ENCODE data around the gene LTK. TPM values are rescaled to one million over a fixed set of nuclear protein-coding genes. Genes with fewer than 3 reads are reported as not detected.

Gene LTK
- 1.4 and 1.7 TPM in 2 replicates for total RNA-seq

DNA sequence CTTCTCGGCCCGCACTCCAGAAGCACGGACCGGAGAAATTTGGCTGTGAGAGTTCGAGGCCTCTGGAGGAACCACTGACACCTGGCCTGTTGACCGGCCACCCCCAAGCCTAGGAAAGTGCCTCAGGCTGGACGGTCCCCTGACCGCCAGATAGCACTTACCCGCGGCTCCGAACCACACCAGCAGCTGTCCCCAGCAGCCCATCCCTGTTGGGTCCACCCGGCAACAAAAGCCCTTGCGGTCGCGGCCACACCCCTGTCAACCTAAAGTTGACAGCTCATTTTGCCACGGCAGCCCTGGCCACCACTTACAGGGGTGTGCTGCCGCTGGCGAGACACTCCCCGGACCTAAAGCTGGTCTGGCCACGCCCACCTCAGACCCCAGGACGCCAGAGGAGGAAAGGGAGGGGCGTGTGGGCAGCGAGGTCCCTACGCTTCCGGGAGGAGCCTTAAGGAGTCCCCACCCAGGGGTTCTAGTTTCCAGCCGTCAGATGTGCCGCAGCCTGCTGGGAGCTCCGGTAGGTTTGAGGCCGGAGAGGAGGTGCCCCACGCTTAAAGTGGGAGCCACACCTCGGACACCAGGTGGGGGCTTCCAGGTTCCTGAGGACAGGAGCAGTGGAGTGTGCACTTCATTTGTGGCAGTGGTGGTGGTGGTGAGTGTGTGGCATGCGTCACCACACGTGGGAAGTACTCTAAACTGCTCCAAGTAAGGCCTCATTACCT, at the start of gene LTK:
Gene LTK, minus strand, starts transcription at position 322 of the 722 bp plus-strand sequence. Its CDS starts 118 bp downstream, at position 204.
- intact Hi-C loops (cut with micrococcal nuclease) = no loop called here

DNA sequence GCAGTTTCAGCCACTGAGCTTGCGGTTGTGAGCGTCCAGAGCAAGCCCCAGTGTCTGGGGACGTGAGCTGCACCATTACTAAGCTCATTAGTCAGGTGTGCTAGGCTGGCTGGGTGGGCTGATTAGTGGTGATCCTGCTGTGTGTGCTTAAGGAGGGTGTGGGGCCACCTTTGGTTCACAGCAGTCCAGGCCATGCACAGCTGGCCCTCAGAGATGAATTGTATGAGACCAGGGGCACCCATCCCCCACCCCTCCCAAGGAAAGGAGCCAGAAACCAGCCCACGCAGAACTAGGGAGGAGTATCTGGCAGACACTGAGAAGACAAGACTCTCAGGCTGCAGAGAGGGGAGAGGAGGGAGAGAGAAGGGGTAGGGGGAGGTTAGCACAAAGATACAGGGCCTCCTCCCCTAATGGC, 49.2 kb upstream of the LTK start:
- intact Hi-C loops (cut with micrococcal nuclease) = no loop called here

- intact Hi-C loops (cut with micrococcal nuclease) = no loop called here
Observed at GRCh38 chr15:41562244-41562643, 48.6 kb upstream of the LTK start.

DNA sequence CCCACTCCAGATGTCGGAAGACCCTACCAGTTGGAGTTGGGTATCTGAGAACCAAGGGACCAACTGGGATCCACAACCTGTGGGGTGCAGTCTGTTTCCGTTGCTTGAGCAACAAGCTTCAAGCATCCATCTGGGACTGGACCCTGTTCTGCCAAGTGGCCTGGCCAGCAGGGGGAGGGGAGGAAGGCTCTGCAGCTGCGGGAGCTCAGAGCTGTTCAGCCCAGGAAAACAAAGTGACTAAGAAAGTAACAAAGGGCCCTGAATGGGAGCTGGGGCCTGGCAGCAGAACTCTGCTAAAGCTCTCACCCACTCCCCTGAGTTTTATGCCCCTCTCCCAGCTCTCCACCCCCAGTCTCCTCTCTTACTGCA, 48.1 kb upstream of the LTK start:
- intact Hi-C loops (cut with micrococcal nuclease) = no loop called here

DNA sequence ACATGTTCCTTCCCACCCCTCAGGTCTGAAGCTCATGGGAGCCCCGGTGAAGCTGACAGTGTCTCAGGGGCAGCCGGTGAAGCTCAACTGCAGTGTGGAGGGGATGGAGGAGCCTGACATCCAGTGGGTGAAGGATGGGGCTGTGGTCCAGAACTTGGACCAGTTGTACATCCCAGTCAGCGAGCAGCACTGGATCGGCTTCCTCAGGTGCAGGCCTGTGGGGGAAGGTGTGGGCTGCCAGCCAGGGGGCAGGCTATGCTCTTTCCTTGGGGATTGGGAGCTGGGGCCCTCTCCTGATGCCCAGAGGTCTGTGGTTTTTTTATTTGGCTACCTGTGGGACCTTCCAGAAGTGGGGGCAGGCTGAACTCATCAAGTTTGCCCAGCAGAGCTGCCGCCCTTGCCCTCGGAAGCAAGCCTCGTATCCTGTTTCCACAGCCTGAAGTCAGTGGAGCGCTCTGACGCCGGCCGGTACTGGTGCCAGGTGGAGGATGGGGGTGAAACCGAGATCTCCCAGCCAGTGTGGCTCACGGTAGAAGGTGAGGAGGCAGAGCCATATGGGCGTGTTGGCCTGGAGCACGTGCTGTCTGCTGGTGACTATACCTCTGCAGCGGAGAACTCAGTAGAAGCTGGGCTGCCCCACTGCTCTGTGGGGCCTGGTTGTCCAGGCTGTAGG, 47.6 kb upstream of the LTK start:
- intact Hi-C loops (cut with micrococcal nuclease) = no loop called here

GRCh38 chr15:41560572-41560874, 46.9 kb upstream of the LTK start:
- intact Hi-C loops (cut with micrococcal nuclease) = no loop called here

DNA sequence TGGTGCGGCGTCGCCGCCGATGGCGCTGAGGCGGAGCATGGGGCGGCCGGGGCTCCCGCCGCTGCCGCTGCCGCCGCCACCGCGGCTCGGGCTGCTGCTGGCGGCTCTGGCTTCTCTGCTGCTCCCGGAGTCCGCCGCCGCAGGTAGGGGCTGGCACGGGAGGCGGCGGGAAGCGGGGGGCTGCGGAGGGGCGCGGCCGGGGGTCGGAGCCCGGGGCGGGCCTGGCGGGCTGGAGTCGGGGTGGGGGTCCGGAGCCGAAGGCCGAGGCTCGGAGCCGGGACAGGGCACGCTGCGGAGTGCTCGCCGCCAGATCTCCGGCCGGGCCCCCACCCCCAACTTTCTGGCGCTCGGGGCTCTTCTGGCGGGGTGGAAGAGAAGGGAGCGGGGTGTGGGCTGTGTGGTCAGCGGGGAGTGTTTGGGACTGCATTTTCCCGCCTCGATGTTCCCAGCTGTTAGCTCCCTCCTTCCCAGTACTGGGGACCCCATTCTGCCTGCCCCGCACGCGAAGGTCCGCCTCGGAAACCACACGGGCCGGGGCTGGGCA, 45.7 kb upstream of the LTK start:
- intact Hi-C loops (cut with micrococcal nuclease) = loop anchor here (5.0 kb wide), 4 partner anchors 67 to 268 kb away; partner anchors contain the start of genes ITPKA, JMJD7, MAPKBP1 and MGA

DNA sequence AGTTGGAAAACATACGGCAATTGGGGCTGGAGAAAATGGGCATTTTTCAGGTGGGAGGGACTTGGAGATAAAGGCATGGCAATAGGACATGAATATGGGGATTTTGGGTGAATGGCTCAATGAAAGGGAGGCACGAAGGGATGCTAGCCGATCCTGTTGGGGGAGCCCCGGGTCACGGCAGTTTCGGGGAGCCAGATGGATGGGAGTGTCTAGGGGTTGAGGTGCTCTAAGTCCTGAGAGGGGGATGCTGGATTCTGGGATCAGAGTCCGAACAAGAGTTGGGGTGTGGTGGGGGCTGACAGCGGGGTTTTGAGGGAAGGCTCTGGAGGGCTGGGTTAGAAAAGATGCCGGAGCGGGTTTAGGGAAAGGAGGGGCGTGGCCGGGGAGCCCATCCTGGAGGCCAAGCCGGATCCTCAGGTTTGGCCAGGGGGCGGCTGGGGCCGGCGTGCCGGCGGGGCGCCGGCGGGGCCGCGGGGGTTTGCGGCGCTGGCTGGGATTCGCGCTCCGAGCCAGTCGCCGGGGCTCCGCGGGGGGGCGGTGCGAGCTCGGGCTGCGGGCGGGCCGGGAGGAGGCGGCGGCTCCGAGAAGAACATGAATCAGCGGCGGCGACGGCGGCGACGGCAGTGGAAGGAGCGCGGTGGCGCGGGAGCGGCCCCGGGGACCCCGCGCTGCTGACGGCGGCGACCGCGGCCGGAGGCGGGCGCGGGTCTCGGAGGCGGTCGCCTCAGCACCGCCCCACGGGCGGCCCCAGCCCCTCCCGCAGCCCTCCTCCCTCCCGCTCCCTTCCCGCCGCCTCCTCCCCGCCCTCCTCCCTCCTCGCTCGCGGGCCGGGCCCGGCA, 45.0 kb upstream of the LTK start, which contains the start of gene TYRO3:
Gene TYRO3, plus strand, starts transcription at position 813 of the 839 bp plus-strand sequence. CDS start 46 bp downstream, outside the sequence.
- intact Hi-C loops (cut with micrococcal nuclease) = loop anchor here (1.0 to 5.0 kb wide), 5 partner anchors 14 to 269 kb away; partner anchors contain the start of genes ITPKA, JMJD7, MAPKBP1 and MGA

- intact Hi-C loops (cut with micrococcal nuclease) = loop anchor here (1.0 to 5.0 kb wide), 6 partner anchors 14 to 346 kb away; partner anchors contain the start of genes ITPKA, JMJD7, MAPKBP1 and MGA
Observed at GRCh38 chr15:41557673-41558399, 44.2 kb upstream of the LTK start.

GRCh38 chr15:41556677-41557076, 43.0 kb upstream of the LTK start:
- intact Hi-C loops (cut with micrococcal nuclease) = loop anchor here (1.0 to 5.0 kb wide), 5 partner anchors 64 to 348 kb away; partner anchors contain the start of genes ITPKA, JMJD7, MAPKBP1 and MGA

DNA sequence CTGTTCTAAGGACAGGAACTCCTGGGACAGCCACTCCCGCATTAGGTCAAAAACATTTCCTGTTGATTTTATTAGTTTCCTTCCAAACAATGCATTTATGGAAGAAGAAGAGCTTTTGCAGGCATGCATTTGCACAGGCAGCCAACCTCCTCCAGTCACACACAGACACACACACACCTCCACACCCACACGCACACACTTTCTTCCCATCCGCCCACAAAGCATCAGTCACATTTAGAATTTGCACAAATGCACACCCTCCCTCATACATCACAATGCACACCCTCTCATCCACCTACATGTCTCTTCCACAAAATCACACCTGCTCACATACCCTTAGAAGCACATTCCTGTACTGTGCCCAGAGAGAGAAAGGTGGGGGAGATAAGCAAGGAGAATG, 41.3 kb upstream of the LTK start:
- intact Hi-C loops (cut with micrococcal nuclease) = loop anchor here (5.0 kb wide), 4 partner anchors 63 to 272 kb away; partner anchors contain the start of genes ITPKA, JMJD7, MAPKBP1 and MGA

DNA sequence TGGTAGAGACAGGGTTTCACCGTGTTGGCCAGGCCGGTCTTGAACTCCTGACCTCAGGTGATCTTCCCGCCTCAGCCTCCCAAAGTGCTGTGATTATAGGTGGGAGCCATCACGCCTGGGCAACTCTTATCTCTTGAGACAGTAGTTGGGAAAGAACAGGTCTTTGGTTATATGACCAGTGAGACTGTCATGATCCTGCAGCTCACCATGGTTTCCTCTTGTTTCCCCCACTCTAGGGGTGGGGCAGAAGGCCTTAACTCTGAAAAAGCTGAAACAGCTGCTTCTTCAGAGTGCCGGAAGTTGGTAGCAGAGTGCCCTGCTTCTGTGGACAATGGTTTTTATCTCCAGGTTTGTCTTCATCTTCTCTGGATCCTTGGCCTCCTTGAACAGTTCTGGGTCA, 40.7 kb upstream of the LTK start:
- intact Hi-C loops (cut with micrococcal nuclease) = no loop called here

- intact Hi-C loops (cut with micrococcal nuclease) = no loop called here
Observed at GRCh38 chr15:41553731-41554130, 40.1 kb upstream of the LTK start.

- intact Hi-C loops (cut with micrococcal nuclease) = no loop called here
Observed at GRCh38 chr15:41550066-41550775, 36.6 kb upstream of the LTK start.

DNA sequence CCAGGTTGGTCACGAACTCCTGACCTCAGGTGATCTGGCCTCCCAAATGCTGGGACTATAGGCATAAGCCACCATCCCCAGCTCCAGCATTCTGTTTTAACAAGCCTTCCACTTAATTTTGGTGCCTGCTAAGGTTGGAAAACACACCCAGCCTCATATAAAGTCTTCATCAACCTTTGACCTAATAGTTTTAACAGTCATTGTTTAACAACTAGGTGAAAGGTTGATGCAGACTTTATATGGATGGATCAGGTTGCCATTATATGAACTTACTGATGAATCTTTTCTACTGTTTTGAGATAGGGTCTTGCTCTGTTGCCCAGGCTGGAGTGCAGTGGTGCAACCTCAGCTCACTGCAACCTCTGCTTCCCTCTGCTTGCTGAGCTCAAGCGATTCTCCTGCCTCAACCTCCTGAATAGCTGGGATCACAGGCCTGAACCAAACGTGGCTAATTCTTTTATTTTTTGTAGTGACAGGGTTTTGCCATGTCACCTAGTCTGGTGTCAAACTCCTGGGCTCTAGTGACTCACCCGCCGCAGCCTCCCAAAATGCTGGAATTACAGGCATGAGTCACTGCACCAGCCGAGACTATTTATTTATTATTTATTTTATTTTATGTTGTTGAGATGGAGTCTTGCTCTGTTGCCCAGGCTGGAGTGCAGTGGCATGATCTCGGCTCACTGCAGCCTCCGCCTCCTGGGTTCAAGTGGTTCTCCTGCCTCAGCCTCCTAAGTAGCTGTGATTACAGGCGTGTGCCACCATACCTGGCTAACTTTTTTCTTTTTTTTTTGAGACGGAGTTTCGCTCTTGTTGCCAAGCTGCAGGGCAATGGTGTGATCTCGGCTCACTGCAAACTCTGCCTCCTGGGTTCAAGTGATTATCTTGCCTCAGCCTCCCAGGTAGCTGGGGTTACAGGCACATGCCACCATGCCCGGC, 33.5 kb upstream of the LTK start:
- intact Hi-C loops (cut with micrococcal nuclease) = loop anchor here (10.0 kb wide), 1 partner anchor 82 kb away; no protein-coding TSS in a partner anchor

DNA sequence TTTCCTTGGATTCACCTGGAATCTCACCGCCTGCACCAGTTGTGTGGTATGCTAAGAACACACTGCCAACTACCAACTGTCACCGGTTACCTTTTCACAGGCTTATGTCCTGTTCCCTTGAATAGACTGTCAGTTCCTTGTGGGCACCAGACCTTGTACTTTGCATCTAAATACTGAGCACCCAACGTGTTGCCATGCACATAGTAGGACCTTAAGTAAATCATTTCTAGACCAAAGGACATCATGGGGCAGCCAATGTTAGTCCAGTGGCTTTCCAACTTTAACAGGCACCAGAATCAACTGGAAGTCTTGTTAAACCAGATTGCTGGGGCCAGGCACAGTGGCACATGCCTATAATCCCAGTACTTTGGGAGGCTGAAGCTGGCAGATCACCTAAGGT, 31.6 kb upstream of the LTK start:
- intact Hi-C loops (cut with micrococcal nuclease) = loop anchor here (10.0 kb wide), 1 partner anchor 80 kb away; no protein-coding TSS in a partner anchor

DNA sequence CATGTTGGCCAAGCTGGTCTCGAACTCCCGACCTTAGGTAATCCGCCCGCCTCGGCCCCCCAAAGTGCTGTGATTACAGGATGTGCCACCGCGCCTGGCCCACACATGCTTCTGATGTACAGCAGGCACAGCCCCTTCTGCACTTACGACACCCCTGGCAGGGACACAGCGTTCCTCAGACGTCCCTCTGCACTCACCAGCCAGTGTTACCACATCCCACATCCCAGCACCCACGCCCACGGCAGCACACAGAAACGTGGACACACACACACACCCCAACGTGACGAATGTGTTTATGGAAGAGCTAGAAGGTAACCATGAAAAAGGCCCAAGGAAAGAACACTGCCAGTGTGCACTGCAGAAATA, 31.0 kb upstream of the LTK start:
- intact Hi-C loops (cut with micrococcal nuclease) = loop anchor here (1.0 to 10.0 kb wide), 3 partner anchors 14 to 118 kb away; partner anchors contain the start of gene MGA

GRCh38 chr15:41543521-41543870, 29.9 kb upstream of the LTK start:
- intact Hi-C loops (cut with micrococcal nuclease) = loop anchor here (5.0 to 10.0 kb wide), 2 partner anchors 79 to 119 kb away; partner anchors contain the start of gene MGA

- intact Hi-C loops (cut with micrococcal nuclease) = no loop called here
Observed at GRCh38 chr15:41536866-41537265, 23.2 kb upstream of the LTK start.

All from T-helper 2 cell treated with Interferon-gamma antibody and Interleukin-4, amounts not matched to agents 100 ng/mL and 5 ng/mL, for 36 hours (primary cell).